Hypothalamus (tissue), 51 donors: Measurements from ENCODE around the gene TMEM266.

Experiments used
- DNase-seq, 51 donors: peaks; one replicate each; lab custom pipeline; 2025; lab: John Stamatoyannopoulos, UW

The TMEM266 gene

GRCh38 chr15:76223521-76223920 is 163.7 kb downstream of the TMEM266 start:
- DNase-seq: no peak

DNA sequence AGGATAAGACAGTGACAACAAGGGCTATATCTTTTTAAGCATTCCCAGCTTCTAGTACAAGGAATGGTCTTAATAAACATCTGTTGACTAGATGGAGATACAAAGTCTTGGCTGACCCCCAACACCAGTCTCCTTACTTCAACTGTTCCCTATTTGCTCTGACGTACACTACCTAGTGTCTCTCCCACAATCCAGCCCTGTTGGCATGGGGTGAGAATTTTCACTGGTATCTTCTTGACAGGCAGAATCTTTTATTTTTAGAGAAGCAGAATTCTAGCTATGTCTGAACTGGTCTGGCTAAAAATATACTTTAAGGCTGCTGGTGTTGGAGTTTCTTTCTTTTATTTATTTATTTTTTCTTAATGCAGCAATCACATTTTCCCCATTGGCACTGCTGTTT is 169.5 kb downstream of the TMEM266 start:
- no peak for DNase-seq

GRCh38 chr15:76233921-76234320 is 174.1 kb downstream of the TMEM266 start:
- DNase-seq: no peak

- no peak for DNase-seq
Measured at GRCh38 chr15:76234337-76234889, 174.6 kb downstream of the TMEM266 start.

GRCh38 chr15:76235186-76235826 is 175.5 kb downstream of the TMEM266 start:
- DNase-seq: peak in 1 of 51 donors; percentile 3

DNA sequence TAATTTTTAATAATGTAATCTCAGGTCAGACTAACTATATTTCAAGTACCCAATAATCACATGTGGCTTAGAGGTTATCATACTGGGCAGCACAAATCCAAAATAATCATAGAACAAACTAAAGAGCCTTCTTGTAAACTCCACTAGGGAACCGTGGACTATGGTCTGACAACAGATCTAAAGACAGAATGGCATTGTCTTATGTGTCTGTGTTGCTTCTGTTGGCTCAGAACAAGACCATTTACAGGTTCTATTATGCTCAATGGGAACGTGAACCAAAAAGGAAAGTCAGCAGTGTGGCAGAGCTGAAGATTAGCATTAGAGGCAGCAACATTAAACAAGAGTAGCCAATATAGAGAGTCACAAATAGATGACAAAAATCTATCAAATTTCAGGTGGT is 176.6 kb downstream of the TMEM266 start:
- DNase-seq: no peak

- no peak for DNase-seq
Measured at GRCh38 chr15:76239786-76240185, 180.0 kb downstream of the TMEM266 start.

- no peak for DNase-seq
Measured at GRCh38 chr15:76245072-76245610, 185.4 kb downstream of the TMEM266 start.

- DNase-seq: no peak
Measured at GRCh38 chr15:76251717-76252116, 191.9 kb downstream of the TMEM266 start.

- DNase-seq: no peak
Measured at GRCh38 chr15:76252249-76252648, 192.5 kb downstream of the TMEM266 start.

DNA sequence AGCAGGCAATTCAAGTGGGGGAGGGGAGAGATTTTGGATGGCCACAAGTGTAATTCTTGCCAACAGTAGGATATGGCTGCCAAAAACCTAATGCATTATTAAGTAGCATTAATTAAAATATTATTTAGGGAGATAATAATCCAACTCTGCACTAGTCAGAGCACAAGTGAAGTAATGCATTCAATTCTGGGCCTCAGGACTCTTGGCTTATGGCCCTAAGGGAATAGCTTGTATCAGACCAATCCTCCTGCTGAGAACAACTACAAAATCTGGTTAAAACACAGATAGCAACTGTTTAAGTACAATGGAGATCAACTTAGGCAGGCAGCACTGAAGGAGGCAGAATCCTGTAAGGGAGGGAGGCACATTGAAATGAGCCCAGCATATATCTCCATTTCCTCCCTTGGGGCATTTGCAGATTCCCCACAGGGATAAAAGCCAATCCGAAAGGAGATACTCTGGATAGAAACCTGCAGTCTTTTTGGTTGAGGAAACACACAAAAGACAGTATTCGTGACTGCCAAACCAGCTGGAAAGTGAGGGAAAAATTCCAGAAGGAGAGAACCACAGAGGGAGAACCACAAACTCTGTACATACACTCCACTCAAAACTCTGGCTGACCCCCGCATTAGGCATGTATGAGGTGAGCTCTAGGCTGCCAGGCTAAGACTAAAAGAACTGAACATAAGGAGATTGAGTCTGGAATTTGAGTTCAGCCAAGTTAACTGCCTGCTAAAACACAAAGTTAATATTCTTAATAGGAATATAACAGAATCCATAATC is 194.1 kb downstream of the TMEM266 start:
- DNase-seq: no peak
